ENCODE results near the gene FITM1.
A peak's percentile ranks its signal among the peaks of the same experiment; 100 is the strongest.

Gene FITM1

GRCh38 chr14:24177041-24177825 is 46.8 kb downstream of the FITM1 start:
- H3K36me3 ChIP-seq (ENCODE audit: control insufficient read depth in 2 of 2, insufficient read depth in 1 of 2, low read length in 2 of 2): peaks cover 0 to 61% of the 10 kb centered on the region in 2 experiments; a peak in 2 of 3 replicates
- POLR2A ChIA-PET: interaction anchor here (0.9 to 1.3 kb wide), 3 partner anchors 16 to 62 kb away, joined by 3 to 4 read pairs (median 4); partner anchors contain the start of genes DCAF11, IRF9, NRL and RNF31
- CTCF ChIA-PET: no interaction called here

GRCh38 chr14:24177891-24178290 is 47.4 kb downstream of the FITM1 start:
- CTCF ChIA-PET: no interaction called here
- no peak overlapping the region for H3K27ac ChIP-seq (ENCODE audit: extremely low read depth, low read depth, low read length)
- no peaks in the 10 kb centered on the region for H3K9me3 ChIP-seq (ENCODE audit: control insufficient read depth, insufficient read depth, low read depth, low read length)
- POLR2A ChIA-PET: interaction anchor here (0.9 to 1.3 kb wide), 3 partner anchors 17 to 63 kb away, joined by 3 to 4 read pairs (median 4); partner anchors contain the start of genes DCAF11, IRF9, NRL and RNF31
- TF ChIP-seq HOXA7 (CRISPR knock-in tag; IDR thresholded peaks at IDR 0.05; ENCODE audit: borderline replicate concordance) (no peak), ZNF37A (tag by site-specific recombination; IDR thresholded peaks at IDR 0.05) (no peak), ZBTB20 (tag by site-specific recombination; IDR thresholded peaks at IDR 0.05) (no peak), ZNF324 (tag by site-specific recombination; IDR thresholded peaks at IDR 0.05) (no peak), ZNF48 (tag by site-specific recombination; IDR thresholded peaks at IDR 0.05) (no peak), GLI4 (tag by site-specific recombination; IDR thresholded peaks at IDR 0.05) (no peak), ZNF2 (tag by site-specific recombination; IDR thresholded peaks at IDR 0.05) (no peak)
- TF ChIP-seq, protein P1, sequence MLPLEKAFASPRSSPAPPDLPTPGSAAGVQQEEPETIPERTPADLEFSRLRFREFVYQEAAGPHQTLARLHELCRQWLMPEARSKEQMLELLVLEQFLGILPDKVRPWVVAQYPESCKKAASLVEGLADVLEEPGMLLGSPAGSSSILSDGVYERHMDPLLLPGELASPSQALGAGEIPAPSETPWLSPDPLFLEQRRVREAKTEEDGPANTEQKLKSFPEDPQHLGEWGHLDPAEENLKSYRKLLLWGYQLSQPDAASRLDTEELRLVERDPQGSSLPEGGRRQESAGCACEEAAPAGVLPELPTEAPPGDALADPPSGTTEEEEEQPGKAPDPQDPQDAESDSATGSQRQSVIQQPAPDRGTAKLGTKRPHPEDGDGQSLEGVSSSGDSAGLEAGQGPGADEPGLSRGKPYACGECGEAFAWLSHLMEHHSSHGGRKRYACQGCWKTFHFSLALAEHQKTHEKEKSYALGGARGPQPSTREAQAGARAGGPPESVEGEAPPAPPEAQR (tag by site-specific recombination; IDR thresholded peaks at IDR 0.05): no peak
- TF ChIP-seq, protein P2, sequence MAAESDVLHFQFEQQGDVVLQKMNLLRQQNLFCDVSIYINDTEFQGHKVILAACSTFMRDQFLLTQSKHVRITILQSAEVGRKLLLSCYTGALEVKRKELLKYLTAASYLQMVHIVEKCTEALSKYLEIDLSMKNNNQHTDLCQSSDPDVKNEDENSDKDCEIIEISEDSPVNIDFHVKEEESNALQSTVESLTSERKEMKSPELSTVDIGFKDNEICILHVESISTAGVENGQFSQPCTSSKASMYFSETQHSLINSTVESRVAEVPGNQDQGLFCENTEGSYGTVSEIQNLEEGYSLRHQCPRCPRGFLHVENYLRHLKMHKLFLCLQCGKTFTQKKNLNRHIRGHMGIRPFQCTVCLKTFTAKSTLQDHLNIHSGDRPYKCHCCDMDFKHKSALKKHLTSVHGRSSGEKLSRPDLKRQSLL (tag by site-specific recombination; IDR thresholded peaks at IDR 0.05): no peak
- no peak overlapping the region for H3K4me3 ChIP-seq (ENCODE audit: low read depth, low read length)
- H3K4me1 ChIP-seq (ENCODE audit: control insufficient read depth, insufficient read depth, low read length): no peaks in the 10 kb centered on the region
- H3K36me3 ChIP-seq (ENCODE audit: control insufficient read depth in 2 of 2, insufficient read depth in 1 of 2, low read length in 2 of 2): peaks cover 0 to 67% of the 10 kb centered on the region in 2 experiments; a peak in 2 of 3 replicates

More at GRCh38 chr14:24177041-24177825, 46.8 kb downstream of the FITM1 start:
- Histone ChIP-seq H3K4me1 (ENCODE audit: control insufficient read depth, insufficient read depth, low read length) (no peaks in the 10 kb centered on the region), H3K9me3 (ENCODE audit: control insufficient read depth, insufficient read depth, low read depth, low read length) (no peaks in the 10 kb centered on the region), H3K4me3 (ENCODE audit: low read depth, low read length) (no peak overlapping the region), H3K27ac (ENCODE audit: extremely low read depth, low read depth, low read length) (0 out of 2 replicates have a peak overlapping the region, but pooled peaks have one; percentile 9)
- TF ChIP-seq ZNF341 (tag by site-specific recombination; IDR thresholded peaks at IDR 0.05; ENCODE audit: low read depth) (no peak), IKZF3 (tag by site-specific recombination; IDR thresholded peaks at IDR 0.05) (no peak), ZNF621 (tag by site-specific recombination; IDR thresholded peaks at IDR 0.05) (no peak), HOXA7 (CRISPR knock-in tag; IDR thresholded peaks at IDR 0.05; ENCODE audit: borderline replicate concordance) (no peak), ZNF138 (tag by site-specific recombination; IDR thresholded peaks at IDR 0.05; ENCODE audit: borderline replicate concordance) (no peak), ZBTB8A (tag by site-specific recombination; IDR thresholded peaks at IDR 0.05) (no peak)

- Histone ChIP-seq H3K4me3 (ENCODE audit: low read depth, low read length) (no peak overlapping the region), H3K4me1 (ENCODE audit: control insufficient read depth, insufficient read depth, low read length) (no peaks in the 10 kb centered on the region), H3K27ac (ENCODE audit: extremely low read depth, low read depth, low read length) (no peak overlapping the region), H3K9me3 (ENCODE audit: control insufficient read depth, insufficient read depth, low read depth, low read length) (no peaks in the 10 kb centered on the region), H3K36me3 (ENCODE audit: control insufficient read depth in 2 of 2, insufficient read depth in 1 of 2, low read length in 2 of 2) (peaks cover 0 to 70% of the 10 kb centered on the region in 2 experiments; a peak in 2 of 3 replicates)
- CTCF ChIA-PET: interaction anchor here (0.6 to 1.7 kb wide), 2 partner anchors 120 to 153 kb away, joined by 4 to 5 read pairs; no protein-coding TSS in a partner anchor
- POLR2A ChIA-PET: interaction anchor here (1.0 to 2.0 kb wide), 4 partner anchors 8 to 65 kb away, joined by 3 to 8 read pairs (median 4); partner anchors contain the start of genes IRF9 and RNF31
- TF ChIP-seq ZNF792 (tag by site-specific recombination; IDR thresholded peaks at IDR 0.05): no peak
- no peak for TF ChIP-seq ZNF202 (tag by site-specific recombination; IDR thresholded peaks at IDR 0.05; ENCODE audit: borderline replicate concordance)
- TF ChIP-seq ZNF223 (tag by site-specific recombination; IDR thresholded peaks at IDR 0.05): no peak
- no peak for TF ChIP-seq RBAK (tag by site-specific recombination; IDR thresholded peaks at IDR 0.05)
- no peak for TF ChIP-seq ZNF341 (tag by site-specific recombination; IDR thresholded peaks at IDR 0.05; ENCODE audit: low read depth)
- TF ChIP-seq FEZF1 (tag by site-specific recombination; IDR thresholded peaks at IDR 0.05): no peak
- no peak for TF ChIP-seq SP7 (tag by site-specific recombination; IDR thresholded peaks at IDR 0.05)
- no peak for TF ChIP-seq ZNF132 (tag by site-specific recombination; IDR thresholded peaks at IDR 0.05; ENCODE audit: borderline replicate concordance)
- TF ChIP-seq ZSCAN4 (tag by site-specific recombination; IDR thresholded peaks at IDR 0.05): no peak
- no peak for TF ChIP-seq YY2 (tag by site-specific recombination; IDR thresholded peaks at IDR 0.05)
- TF ChIP-seq ZSCAN23 (tag by site-specific recombination; IDR thresholded peaks at IDR 0.05): no peak
- no peak for TF ChIP-seq ZNF549 (tag by site-specific recombination; IDR thresholded peaks at IDR 0.05)
Observed at GRCh38 chr14:24178399-24179178, 48.1 kb downstream of the FITM1 start.

All from HEK293 (cell line).